Measurements from ENCODE around the gene UCK2.

DNA sequence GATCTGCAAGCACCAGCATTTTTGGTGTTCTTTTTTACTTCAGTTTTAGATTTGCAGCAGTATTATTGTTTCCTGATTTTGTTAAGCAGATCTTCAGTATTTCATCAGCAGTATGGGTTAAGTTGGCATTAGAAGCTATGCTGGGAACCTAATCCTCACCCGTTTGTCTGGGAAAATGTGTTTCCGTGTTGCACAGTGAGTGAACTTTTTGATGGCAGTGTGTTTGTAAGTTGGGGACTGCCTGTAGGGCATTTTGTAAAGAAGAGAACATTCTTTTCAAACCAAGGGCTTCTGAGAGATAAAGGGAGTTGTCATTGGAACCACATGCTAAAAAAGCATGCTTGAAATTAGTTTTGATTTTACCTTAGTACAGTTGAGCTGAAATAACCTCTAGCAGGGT, 35.9 kb downstream of the UCK2 start:
- TF ChIP-seq EZH2 (IDR thresholded peaks at IDR 0.05) (no peak), POLR2AphosphoS5 (IDR thresholded peaks at IDR 0.05; ENCODE audit: borderline replicate concordance, low read depth, low read length) (no peak)
